HPDE6-E6E7 (cell line): ENCODE results near the gene KAT6B.

Source experiments
- DNase-seq: peaks from one replicate; pipeline ENCODE4 v3.0.0; 2011; ENCODE audit warnings: missing footprints; ENCODE audit errors: extremely low spot score

Gene KAT6B

GRCh38 chr10:74987339-74988053 lies 161.1 kb downstream of the KAT6B start:
- no peak for DNase-seq

DNA sequence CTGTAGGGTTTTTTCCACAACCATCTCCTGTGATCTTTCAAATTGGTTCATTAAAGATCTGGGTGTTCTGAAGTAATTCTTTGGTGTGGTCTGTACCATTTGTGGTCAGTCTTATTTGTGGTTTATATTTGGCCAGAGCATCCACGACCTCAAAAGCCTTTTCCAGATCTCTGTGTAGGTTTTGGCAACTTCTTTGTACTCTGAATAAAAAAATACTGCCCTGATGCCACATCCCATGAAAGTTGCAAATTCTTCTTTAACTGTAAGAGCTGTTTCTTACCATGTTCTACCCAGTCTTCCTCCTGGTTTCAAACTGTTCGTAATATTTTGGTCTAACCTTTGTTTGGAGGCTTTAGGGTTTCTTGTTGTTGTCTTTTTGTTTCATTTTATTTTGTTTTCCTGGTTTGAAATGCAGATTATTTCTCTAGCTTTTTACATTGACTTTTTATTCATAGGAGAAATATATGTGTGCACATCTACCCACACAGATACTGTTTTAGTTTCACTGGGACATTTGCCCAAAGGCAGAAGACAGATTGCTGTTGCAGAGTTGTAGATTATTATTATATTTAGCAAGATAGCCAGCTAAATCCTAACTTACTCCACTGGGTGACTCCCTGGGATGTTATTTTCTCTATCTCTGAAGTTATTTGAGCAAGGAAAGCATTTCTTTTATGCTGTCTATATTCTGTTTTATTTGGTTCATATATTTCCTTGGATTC lies 161.8 kb downstream of the KAT6B start:
- DNase-seq, result no peak

DNA sequence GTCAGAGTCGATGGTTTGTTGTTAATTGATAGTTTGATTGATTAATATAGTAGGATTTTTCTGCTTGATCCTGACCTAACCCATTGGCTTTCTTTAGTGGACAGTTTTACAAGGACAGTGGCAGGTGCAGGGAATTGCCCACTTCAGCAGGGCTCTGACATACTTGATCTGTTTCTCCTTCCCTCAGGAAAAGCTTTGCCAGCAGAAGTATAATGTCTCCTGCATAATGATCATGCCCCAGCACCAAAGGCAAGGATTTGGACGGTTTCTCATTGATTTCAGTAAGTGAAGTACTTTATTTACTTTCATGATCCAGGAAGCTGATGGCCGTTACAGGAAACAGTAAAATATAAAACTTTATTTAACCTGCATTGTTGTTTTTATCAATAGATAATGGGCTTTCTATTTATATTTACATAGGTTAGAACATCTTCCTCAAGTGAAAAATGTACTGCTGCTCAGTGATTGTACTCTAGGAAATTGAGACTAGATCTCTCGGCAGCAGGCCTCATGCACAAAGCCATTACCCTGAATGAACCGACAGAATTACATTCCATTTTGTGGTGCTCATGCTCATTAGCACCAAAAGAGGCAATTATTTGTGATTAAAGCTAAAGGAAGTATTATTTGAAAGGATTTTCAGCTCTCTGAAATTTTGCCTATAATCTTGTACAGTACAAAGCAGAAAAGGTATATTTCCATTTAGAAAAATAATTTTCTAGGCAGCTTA lies 162.6 kb downstream of the KAT6B start:
- no peak for DNase-seq

DNA sequence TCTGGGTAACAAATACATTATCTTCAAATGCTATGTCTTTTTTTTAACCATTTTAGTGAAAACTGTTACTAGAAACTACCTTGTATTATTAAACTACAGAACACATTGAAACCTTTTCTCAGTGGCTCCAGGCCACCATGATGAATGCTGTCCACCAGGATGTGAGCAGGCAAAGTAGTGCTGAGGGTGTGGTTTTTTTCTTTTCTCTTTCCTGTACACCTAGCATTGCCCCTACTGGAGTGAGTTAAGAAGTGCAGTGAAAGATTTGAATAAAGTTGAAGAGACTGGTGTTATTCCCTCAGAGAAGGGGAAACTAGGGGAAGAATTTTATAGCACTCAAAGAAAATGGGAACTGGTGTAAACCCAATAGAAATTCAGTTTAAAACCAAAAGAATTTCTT lies 165.0 kb downstream of the KAT6B start:
- DNase-seq, result peak; percentile 43

GRCh38 chr10:74992068-74992467 lies 165.7 kb downstream of the KAT6B start:
- DNase-seq, result no peak

- no peak for DNase-seq
These were observed 167.2 kb downstream of the KAT6B start for GRCh38 chr10:74993649-74994048.

- no peak for DNase-seq
These were observed 168.5 kb downstream of the KAT6B start for GRCh38 chr10:74994854-74995253.

- DNase-seq, result no peak
These were observed 169.4 kb downstream of the KAT6B start for GRCh38 chr10:74995806-74996205.

GRCh38 chr10:74997163-74997562 lies 170.8 kb downstream of the KAT6B start:
- DNase-seq, result no peak

DNA sequence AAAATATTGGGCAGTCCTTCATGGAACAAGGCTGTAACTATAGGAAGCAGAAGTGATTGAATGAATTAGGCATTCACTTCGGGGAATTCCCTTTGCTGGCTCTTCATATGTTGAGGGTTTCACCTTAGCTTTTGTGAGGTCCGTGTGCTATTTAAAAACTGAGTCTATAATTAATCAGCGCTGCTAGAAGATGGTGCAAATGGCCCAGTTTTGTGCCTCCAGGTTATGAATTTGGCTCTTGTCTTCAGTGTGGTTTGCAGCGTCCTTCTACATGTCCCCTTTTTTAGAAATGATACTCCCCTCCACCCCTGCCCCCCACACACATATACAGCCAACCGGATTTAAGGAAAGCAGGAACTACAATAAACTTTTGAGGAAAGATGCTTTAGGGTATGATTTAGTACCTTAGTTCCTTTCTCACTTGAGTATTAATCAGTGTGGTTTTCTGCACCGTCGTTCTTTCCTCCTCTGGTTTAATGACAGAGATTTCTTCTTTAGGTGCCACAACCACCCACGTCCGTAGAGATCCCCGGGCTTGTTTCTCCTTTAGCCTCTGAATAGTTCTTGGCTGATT lies 174.4 kb downstream of the KAT6B start:
- DNase-seq, result no peak

- no peak for DNase-seq
These were observed 175.4 kb downstream of the KAT6B start for GRCh38 chr10:75001715-75002350.

DNA sequence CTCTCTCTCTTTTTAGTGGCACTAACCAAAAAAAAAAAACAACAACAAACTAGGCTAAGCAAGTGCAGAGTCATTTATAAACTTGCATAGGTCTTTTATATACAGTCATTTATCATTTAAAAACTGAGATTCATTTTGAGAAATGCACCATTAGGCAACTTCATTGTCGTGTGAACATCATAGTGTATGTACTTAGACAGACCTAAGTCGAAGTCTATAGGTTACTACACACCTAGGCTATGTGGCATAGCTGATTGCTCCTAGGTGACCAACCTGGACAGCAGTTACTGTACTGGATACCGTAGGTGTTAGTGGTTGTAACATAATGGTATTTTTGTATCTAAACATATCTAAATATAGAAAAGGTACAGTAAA lies 175.9 kb downstream of the KAT6B start:
- DNase-seq, result no peak

DNA sequence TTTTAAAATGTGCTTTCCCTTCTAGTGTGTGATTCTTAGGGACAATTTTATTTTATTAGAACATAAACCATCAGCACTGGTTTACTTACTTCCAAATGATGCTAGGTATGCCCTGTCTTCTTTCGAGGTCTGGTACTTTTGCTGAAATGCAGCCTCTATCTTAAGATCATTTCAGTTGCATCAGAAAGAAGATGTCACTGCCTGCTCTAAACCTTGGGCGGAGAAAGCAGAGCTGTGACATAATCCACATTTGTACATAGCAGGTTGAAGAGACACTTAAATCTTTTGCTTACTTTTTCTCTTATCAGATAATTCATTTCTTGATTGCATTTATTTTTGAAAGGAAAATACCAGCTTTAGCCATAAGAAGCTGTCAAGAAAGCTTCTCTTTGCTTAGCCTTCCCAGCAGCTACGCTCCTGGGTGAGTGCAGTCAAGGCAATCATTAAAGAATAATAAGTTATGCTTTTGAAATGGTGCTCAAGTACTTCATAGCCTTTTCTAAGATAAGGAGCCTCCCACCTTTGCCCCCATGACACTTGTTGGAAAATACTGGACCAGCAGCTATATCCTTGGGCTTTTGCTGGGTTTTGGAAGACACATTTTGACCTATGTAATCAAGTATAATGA lies 176.7 kb downstream of the KAT6B start:
- no peak for DNase-seq

DNA sequence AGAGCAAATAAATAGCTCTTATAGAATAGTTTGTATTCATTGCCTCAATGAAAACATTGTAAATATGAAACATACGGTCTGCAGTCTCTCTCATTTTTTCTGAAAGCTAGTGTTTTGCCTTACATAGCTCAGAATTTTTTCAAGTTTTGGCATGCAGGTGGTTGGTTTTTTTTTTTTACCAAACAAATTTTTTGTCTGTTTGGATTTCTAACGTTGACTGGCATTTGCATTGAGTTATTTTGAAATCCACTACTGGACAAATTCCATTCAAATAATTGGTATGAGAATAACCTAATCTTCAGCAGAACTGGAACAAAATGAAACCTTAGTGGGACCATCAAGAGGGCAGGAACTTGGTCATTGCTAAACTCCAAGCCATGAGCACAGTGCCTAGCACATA lies 177.5 kb downstream of the KAT6B start:
- no peak for DNase-seq

DNA sequence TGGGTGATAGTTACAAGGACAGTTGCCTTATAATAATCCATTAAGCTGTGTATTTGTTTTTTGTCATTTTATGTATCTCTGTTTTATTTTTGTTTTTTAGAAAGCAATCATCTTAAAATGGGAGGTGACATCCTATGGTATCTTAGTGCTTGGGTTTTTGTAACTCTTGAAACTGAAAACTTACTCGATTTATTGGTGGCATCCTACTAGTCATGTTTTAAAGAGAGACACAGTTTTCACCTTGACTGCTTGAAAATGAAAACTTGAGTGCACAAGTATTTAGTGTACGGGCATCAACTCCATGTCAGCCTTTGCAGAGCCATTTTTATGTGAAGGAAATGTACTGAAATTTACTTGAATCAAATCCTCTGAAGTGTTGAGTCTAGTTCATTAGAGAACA lies 181.2 kb downstream of the KAT6B start:
- DNase-seq, result no peak

- no peak for DNase-seq
These were observed 182.6 kb downstream of the KAT6B start for GRCh38 chr10:75008952-75009351.

DNA sequence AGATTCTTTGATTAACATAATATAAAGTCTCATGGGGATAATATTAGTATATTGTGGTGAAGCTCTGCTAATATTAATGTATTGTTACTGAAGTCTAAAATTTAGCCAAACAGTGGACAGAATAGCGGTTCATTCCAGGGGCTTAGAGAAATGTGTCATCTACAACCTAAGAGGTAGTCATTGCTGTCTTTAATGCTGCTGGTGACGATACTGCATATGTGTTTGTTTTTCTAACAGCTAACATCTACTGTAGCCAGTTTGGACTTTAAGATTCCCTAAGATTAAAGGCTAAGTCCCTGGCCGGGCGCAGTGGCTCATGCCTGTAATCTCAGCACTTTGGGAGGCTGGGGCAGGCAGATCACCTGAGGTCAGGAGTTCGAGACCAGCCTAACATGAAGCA lies 183.0 kb downstream of the KAT6B start:
- DNase-seq, result no peak

- no peak for DNase-seq
These were observed 184.0 kb downstream of the KAT6B start for GRCh38 chr10:75010373-75010772.

DNA sequence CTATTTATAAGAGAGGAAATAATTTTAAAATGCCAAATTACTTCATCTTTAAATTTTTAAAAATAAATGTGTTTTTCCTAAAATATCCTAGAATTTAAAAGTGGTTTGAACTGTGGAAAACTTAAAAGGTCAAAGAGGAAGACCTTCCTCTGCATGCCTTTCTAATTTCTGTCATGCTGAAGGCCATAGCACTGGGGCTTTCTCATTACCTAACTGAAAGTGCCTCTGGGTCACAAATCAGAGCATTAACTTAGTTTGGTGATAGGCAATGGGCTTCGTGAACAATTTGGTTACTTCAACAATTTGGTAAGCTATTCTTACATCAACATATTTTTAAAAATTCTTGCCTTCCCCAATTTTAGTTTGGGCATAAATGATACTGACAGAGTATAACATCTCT lies 184.8 kb downstream of the KAT6B start:
- DNase-seq, result no peak

DNA sequence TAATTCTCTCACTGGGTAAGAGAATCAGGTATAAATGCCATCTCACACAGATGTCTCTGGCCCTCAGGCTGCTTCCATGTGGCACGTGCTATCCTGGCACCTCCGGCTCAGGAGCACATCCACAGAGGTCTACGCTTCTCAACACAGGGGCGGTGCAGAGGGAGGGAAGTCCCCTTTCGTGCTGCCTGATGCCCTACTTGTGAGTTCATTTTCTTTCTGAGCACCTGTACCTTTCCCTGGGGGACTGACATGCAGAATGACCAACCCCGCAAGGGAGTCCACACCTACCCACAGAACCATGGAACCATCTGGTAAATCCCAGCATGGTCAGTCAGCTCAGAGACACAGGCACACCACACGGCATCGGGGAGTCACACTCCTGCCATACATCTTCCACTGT lies 186.1 kb downstream of the KAT6B start:
- no peak for DNase-seq

DNA sequence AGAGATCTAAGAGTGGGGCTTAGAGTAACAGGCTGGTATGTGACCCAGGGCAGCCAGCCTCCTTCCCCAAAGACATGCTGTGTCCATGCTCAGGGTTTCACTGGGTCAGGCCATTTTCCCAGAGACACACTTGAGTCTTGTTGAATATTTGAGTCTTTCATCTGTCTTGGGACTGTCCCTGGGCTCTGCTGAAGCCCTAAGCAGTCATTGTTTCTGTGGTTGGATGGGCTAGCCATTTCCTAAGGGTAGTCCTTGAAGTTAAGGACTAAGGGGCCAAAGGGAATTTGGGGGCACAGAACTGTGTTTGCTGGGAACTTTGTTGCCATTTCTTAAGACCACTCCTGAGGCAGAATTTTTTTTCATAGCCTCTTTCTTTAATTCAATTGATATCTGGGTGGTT lies 186.6 kb downstream of the KAT6B start:
- DNase-seq, result no peak

- no peak for DNase-seq
These were observed 187.1 kb downstream of the KAT6B start for GRCh38 chr10:75013522-75013921.
